Stimulated activated CD8-positive, alpha-beta memory T cell treated with anti-CD3 and anti-CD28 coated beads, Interleukin-7, amount 100 ng/mL, for 1 hour (primary cell): ENCODE data around the gene TLCD3B.

Experiments
- DNase-seq, 2 donors: peaks; one replicate each; pipeline ENCODE4 v3.0.0-alpha.2; 2020; ENCODE audit warnings: low read depth in 2 of 2

Gene TLCD3B

GRCh38 chr16:30004811-30005242 is 26.2 kb downstream of the TLCD3B start:
- DNase-seq, result no peak

- no peak for DNase-seq
These were observed 26.7 kb downstream of the TLCD3B start for GRCh38 chr16:30004424-30004776.

GRCh38 chr16:30003670-30004423 is 27.2 kb downstream of the TLCD3B start:
- no peak for DNase-seq

GRCh38 chr16:30002614-30003346 is 28.3 kb downstream of the TLCD3B start:
- no peak for DNase-seq

- DNase-seq, result no peak
These were observed 30.1 kb downstream of the TLCD3B start for GRCh38 chr16:30000735-30001631.

- DNase-seq, result no peak
These were observed 31.5 kb downstream of the TLCD3B start for GRCh38 chr16:29999605-30000004.

- no peak for DNase-seq
These were observed 34.3 kb downstream of the TLCD3B start for GRCh38 chr16:29996766-29997250.

- DNase-seq, result peak; percentile 99
These were observed 34.9 kb downstream of the TLCD3B start, which contains the start of gene INO80E for GRCh38 chr16:29995911-29996765. Gene INO80E (plus strand): TSS chr16:29996241. CDS start chr16:29996311, 70 bp downstream.

- peak; percentile 61 to 74 for DNase-seq
These were observed 35.7 kb downstream of the TLCD3B start, which contains the start of gene HIRIP3 for GRCh38 chr16:29995324-29995910. Gene HIRIP3 (minus strand): TSS chr16:29995617. CDS start chr16:29995605, 12 bp downstream.

- peak; percentile 24 to 35 for DNase-seq
These were observed 36.3 kb downstream of the TLCD3B start for GRCh38 chr16:29994600-29995323.

- DNase-seq, result no peak
These were observed 37.0 kb downstream of the TLCD3B start for GRCh38 chr16:29993903-29994599.

- no peak for DNase-seq
These were observed 37.7 kb downstream of the TLCD3B start for GRCh38 chr16:29993191-29993902.

- no peak for DNase-seq
These were observed 38.6 kb downstream of the TLCD3B start for GRCh38 chr16:29992344-29992967.

GRCh38 chr16:29991571-29991904 is 39.5 kb downstream of the TLCD3B start:
- DNase-seq, result no peak

- DNase-seq, result no peak
These were observed 40.0 kb downstream of the TLCD3B start for GRCh38 chr16:29990883-29991570.

- no peak for DNase-seq
These were observed 41.0 kb downstream of the TLCD3B start for GRCh38 chr16:29990034-29990433.

GRCh38 chr16:29989111-29989858 is 41.8 kb downstream of the TLCD3B start:
- DNase-seq, result no peak
